Fibroblast of skin of right biceps (primary cell): ENCODE data around the gene AGBL2.
"Not testable (repeated sequence)": the region's sequence is repeated elsewhere in the genome, so short reads cannot be mapped to it uniquely, and the experiment has no call there.

Experiments
- DNase-seq: peaks from one replicate; pipeline ENCODE4 v3.0.0-alpha.2; 2013

The AGBL2 gene, protein sequence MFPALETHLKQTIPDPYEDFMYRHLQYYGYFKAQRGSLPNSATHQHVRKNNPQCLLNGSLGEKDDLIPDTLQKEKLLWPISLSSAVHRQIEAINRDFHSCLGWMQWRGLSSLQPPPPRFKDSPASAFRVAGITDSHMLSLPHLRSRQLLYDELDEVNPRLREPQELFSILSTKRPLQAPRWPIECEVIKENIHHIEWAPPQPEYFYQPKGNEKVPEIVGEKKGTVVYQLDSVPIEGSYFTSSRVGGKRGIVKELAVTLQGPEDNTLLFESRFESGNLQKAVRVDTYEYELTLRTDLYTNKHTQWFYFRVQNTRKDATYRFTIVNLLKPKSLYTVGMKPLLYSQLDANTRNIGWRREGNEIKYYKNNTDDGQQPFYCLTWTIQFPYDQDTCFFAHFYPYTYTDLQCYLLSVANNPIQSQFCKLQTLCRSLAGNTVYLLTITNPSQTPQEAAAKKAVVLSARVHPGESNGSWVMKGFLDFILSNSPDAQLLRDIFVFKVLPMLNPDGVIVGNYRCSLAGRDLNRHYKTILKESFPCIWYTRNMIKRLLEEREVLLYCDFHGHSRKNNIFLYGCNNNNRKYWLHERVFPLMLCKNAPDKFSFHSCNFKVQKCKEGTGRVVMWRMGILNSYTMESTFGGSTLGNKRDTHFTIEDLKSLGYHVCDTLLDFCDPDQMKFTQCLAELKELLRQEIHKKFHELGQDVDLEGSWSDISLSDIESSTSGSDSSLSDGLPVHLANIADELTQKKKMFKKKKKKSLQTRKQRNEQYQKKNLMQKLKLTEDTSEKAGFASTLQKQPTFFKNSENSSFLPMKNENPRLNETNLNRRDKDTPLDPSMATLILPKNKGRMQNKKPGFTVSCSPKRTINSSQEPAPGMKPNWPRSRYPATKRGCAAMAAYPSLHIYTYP

DNA sequence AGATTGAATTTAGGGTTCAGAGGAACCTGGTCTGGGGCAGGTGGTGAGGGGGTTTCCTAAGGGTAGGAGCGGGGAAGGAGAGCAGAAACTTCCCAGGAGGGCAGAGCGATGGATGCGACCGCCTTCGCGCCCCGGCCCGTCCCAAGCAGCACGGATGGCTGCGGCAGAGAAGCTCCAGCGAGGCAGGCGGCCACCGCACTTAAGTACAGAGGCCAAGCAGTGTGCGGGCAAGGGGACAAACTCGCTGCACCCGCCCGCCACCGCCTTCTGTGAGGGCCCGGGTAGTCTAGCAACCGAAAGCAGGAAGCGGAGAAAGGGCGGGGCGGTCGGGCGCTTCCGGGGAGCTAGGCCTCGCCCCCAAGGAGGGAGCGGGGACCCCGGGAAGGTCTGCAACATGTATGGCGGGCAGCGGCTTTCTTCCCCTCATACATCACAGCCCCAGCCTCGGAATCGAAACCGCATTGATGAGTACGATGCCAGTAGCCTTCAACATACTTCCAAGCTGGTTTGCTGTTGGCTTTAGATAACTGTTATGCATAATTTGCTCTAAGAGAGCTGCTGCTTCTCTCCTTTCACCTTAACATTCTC is at the start of gene AGBL2:
Gene AGBL2 (minus strand): TSS at position 288 of the 588 bp plus-strand sequence. CDS start 719 bp downstream, outside the sequence.
- peak; percentile 67 for DNase-seq

DNA sequence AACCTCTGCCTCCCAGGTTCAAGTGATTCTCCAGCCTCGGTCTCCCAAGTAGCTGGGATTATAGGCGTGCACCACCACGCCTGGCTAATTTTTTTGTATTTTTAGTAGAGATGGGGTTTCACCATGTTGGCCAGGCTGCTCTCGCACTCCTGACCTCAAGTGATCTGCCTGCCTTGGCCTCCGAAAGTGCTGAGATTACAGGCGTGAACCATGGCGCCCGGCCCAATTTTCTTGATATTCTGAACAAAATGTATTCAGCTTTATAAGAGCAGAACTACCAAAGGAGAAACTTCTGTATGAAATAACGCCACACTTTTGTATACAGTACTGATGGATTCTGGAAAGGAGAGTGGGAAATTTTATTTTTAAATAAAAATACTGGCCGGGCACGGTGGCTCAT is 44.1 kb upstream of the AGBL2 start:
- DNase-seq, result not testable (repeated sequence)

DNA sequence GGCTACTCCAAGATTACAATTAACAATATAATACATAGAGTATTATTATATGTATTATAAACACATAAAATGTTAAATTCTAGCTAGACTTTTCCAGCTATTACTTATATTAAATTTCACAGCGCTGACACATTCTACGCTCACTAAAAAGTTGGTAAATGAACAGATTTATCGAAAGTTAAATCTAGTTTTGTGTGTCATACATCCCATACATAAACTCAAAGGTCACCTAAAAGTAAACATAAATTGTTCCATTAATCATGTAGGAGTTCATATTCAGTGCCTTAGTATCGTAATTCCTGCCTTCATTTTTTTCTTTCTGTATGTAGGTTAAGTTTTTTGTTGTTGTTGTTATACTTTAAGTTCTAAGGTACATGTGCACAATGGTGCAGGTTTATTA is 41.0 kb upstream of the AGBL2 start:
- no peak for DNase-seq

DNA sequence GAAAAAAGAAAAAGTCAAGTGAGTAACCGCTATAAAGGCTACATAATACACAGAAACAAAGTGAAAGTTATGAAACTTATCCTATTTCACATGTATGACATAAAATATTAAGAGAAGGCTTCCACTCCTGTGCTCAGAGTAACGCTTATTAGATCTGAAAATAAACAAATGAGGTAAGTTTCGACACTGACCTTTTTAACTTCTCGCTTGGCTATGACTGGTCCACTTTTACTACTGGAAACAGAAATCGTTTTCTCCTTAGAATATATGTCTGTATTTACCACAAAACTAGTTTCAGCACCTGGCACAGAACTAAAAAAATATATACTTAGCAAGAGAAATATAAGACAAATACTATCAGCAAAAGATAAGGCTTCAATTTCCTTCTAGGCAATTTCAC is 35.6 kb upstream of the AGBL2 start:
- no peak for DNase-seq

DNA sequence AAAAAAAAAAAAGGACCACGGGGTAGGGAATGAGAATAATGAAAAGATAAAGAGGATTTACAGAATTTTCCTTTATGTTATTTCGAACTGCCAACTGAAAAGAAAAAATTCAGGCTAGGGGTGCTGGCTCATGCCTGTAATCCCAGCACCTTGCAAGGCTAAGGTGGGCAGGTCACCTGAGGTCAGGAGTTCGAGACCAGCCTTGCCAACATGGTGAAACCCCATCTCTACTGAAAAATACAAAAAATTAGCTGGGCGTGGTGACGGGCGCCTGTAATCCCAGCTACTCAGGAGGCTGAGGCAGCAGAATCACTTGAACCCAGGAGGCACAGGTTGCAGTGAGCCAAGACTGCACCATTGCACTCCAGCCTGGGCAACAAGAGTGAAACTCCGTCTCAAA is 27.3 kb upstream of the AGBL2 start:
- not testable (repeated sequence) for DNase-seq

DNA sequence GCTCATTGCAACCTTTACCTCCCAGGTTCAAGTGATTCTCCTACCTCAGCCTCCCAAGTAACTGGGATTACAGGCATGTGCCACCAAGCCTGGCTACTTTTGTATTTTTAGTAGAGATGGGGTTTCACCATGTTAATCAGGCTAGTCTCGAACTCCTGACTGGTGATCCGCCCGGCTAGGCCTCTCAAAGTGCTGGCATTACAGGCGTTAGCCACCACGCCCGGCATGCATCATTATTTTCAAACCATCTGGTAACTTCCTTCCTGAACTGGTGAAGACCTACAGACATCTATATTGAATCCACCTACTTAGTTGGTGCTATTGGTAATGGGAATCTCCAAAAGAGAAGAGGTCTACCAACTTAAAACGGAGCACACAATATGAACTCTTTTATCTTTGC is 22.6 kb upstream of the AGBL2 start:
- not testable (repeated sequence) for DNase-seq

DNA sequence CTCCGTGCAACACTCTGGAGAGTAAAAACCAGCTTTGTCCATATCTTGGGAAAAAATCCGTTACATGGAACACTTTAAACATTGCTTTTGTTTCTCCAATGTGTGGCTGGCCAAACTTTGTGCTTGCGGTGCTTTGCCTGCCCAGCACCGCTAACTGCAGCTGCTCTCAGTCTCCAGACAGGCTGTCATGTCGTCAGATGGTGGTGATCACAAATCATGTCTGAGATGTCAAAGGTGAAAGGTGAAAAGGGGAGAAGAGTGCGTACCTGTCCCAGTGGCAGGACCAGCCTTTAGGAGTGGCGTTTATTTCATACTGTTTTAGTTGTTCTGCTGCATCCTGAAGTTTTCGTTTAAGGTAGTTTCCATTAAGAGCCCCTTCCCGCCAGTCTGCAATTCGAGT is 17.1 kb upstream of the AGBL2 start:
- no peak for DNase-seq

DNA sequence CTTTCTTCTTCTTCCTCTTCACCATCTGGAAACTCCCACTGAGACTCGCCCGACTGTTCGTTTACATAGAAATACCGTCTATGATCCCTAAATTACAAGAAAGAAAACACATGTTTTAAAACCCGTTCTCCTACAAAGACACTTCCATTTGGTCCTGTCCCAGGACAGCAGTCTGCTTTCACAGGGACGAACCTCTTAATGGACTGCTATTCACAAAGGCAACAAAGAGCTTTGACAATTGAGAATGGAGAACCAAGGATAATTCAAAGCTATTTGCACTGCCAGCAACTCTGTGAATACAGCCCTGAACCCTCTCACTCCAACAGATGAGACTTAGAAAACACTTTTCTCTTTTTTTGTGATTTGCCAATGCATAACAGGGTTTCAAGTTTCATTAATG is 16.3 kb upstream of the AGBL2 start:
- DNase-seq, result no peak

DNA sequence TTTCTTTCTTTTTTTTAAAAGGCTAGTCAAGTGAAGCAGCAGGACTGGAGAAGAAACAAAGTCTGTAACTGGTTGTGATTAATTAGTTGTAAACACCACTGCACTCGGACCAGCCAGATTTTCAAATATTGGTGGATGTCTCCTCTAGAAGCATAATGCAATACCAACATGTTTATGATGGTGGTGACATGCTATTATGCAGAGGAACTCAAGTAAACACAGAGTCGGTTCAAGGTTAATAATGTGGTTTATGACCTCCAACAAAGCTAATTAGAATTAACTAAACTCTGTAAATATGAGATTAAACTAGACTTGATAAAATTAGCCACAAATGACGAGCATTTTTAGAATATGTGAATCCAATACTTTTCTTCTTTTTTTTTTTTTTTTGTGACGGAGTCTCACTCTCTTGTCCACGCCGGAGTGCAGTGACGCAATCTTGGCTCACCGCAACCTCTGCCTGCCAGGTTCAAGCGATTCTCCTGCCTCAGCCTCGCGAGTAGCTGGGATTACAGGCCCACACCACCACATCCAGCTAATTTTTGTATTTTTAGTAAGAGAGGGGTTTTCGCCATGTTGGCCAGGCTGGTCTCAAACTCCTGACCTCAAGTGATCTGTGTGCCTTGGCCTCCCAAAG is 11.8 kb upstream of the AGBL2 start:
- no peak for DNase-seq

DNA sequence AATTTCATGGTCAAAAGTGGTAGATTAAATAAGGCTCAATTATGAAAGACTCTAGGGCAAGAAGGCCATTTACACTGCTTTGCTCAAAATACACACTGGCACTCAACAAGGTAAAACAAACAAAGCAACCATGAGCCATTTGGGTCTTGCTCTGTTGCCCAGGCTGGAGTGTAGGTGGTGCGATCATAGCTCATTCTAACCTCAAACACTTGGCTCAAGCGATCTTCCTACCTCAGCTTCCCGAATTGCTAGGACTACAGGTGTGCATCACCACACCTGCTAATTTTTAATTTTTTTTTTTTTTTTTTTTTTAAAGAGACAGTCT is 10.9 kb upstream of the AGBL2 start:
- DNase-seq, result no peak

DNA sequence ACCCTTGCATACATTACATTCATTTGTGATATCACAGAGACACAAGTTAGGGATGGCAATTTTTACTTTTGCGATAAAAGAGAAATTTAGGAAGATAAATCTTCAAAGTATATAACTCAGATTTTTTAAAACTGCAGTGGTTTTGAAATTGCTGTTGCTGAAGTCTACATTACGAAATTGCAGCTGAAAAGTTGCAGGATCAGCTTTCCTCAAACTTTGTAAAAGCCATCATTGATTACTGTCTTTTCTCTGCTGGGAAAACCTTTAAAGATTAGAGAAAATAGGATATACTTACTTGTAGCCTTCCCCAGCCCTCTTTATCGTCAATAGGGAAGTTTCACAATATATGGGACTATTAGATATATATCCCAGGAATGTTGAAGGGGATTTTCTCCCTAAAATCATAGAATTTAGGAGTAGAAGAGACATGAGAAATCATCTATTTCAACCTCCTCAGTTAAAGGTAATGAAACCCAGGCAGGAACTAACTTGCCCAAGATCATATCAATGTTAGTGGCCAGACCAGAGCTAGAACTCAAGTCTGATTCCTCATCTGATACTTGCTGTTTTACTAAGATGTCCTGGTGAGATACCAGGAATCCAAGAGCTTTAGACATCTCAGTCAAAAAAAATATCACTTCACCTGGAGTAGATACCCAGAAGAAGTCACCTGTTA is 10.4 kb upstream of the AGBL2 start:
- no peak for DNase-seq

DNA sequence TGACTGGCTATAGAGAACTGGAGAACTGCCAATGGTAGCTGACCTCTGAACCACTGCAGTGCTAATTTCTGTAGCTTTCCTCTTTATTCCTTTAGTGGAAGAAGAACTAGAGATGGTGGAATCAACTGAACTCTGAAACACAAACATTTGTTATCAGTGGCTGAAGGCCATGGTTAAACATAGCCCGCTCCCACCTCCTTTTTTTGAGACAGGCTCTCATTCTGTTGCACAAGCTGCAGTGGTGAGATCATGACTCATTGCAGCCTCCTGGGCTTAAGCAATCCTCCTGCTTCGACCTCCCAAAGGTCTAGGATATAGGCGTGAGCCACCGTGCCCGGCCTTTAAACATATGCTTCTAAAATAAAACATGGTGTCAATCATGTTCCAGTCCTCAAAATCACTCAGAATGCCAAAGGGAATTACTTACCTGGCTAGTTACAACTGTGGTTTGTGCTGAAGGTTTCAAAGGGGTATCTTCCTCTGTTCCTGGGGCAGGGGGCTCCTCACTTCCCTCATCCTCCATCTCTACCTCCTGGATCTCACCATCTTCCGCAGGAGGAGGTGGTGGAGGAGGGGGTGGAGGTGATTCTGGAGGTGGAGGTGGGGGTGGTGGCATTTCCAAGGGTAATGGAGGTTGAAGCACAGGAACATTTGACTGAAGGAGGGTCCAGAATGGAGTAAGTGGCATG is 9.0 kb upstream of the AGBL2 start:
- peak; percentile 36 for DNase-seq

DNA sequence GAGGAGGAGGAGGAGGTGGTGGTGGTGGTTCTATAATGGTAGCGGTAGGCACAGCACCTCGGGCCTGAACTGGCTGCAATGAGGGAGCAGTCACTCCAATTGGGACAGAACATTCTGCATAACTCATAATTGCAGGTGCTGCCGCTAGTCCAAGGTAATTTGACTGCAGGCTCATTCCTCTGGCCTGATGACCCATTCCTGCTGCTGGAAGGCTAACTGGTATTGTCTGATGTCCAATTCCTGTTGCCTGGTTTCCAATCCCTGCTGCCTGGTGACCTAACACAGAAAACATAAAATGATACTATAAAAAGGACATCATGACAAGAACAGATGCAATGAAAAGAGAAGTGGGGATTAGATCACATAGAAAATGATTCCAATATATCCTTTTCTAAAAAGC is 7.9 kb upstream of the AGBL2 start:
- no peak for DNase-seq

DNA sequence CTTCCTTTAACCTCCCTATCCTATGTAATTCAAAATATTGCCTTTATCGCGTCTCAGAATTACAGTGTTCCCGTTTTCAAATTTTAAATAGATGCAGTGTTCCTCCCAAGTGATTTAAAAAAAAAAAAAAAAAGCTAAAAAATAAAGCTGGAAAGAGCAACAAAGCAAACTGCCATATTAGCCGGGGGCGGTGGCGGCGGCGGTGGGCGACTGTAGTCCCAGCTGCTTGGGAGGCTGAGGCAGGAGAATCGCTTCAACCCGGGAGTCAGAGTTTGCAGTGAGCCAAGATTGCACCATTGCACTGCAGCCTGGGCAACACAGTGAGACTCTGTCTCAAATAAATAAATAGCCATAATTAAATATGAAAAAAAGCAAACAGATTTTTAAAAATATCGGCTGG is 5.5 kb upstream of the AGBL2 start:
- DNase-seq, result no peak

DNA sequence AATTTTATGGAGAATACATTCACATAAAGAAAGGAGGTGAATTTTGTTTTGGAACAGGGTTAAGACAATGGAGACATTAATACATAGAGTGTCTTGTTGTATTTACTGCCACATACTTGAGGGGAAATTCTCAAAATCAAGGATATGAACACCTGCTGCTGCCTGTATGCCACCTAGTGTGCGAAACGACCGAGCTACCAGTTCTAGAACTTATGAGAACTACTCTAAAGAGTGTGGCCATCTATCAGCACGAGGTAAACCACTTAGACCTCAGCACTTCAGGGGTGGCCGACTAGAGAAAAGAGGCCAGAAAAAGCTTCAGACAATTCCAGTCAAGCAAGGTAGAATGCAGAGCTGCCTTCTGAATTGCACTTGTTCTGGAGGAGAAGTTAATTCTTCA is 1.5 kb upstream of the AGBL2 start:
- no peak for DNase-seq

DNA sequence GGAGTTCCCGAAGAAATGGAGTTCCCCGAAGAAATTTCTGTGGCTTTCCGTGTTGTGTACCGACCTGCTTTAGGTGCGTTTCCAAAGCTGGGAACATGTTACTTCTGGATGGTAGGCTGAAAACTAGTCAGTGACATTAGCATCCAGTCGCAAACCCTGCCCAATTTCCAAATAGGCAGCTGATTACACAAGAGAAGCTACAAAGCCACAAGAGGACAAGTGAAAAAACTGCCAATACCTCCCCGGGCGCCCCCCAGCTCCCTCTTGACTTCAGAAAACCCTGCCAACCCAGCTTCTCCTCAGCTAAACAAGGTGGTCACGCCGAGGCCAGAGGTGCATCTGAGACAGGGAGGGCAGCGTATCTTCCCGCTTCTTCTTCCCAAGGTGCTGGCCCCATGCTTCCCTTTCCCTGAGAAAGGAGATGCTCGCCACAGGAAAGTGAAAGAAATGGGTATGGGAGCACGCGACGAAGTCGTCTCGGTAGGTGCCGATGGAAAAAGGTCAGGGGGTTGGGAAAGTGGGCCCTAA is 551 bp downstream of the AGBL2 start:
- DNase-seq, result peak; percentile 6

DNA sequence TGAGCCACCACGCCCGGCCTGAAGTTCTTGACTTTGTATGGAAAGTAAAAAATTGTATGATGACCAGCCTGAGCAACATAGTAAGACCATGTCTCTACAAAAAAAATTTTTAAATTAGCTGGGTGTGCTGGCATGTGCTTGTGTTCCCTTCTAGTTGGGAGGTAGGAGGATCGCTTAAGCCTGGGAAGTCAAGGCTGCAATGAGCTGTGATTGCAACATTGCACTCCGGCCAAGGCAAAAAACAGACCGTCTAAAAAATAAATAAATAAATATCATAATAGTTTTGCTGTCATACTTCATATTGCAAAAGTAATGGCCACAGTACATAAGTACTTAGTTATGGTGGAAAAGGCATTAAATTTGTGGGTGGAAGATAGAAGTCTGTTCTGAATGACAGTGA is 3.4 kb downstream of the AGBL2 start:
- DNase-seq, result no peak

DNA sequence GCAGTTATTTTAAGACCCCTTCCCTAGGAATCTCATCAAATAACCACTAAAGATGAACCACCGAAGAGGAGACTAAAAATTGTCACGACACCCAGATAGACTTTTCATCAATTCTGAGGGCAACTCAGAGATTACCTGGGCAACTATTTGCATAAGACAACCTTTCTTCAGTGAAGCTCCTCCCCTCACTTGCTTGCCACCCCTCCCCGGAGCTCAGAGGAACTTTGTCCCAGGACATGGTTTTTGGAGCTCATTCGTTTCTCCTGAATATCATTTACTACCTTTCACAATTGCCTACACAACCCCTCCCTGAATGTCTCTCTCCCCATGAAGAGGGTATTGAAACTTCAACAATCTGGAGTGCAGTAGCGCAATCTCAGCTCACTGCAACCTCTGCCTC is 3.9 kb downstream of the AGBL2 start:
- DNase-seq, result no peak

DNA sequence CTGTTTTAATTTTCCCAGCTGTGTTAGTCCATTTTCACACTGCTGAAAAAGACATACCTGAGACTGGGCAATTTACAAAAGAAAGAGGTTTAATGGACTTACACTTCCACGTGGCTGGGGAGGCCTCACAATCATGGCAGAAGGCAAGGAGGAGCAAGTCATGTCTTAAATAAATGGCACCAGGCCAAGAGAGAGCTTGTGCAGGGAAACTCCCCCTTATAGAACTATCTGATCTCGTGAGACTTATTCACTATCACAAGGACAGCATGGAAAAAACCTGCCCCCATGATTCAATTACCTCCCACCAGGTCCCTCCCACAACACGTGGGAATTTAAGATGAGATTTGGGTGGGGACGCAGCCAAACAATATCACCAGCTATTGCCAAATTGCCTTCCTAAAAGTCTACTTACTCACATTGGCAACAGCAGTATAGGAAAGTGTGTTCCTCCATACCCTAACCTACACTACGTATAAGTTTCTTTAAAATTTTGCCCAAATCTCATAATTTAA is 7.8 kb downstream of the AGBL2 start:
- DNase-seq, result not testable (repeated sequence)

DNA sequence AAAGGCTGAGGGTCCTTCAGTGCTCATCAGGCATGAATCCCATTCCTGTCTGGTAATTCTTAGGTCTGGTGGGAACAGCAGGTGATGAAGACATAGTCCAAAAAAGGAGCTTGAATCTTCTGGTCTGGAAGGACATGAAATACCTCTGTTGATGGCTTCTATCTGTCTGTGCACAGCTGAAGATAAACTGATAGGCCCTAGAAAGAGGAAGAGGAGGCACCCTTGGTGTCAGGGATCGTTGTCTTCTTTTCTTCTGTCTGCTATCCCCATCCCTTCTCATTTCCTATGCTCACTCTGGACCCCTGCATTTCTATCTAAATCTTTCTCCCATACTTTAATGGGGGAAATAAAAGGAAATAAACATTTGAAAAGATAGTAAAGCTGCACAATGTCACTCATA is 9.4 kb downstream of the AGBL2 start:
- no peak for DNase-seq

DNA sequence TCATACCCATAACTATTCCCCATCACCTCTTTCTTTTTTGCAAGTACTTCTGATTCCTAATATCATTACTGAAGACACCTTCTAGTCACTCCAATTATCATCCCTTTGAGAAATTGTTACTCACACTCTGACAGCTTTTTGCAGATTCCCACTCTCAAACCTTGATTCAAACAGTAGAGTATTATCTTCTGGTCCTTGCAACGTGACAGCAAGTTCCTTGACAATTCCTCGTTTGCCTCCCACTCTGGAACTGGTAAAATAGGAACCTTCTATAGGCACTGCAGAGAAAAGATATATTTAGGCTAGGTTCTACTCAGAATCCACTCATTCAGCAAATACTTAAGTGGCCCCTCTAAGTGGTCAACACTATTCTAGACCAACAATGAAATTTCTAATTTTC is 23.2 kb downstream of the AGBL2 start:
- no peak for DNase-seq

DNA sequence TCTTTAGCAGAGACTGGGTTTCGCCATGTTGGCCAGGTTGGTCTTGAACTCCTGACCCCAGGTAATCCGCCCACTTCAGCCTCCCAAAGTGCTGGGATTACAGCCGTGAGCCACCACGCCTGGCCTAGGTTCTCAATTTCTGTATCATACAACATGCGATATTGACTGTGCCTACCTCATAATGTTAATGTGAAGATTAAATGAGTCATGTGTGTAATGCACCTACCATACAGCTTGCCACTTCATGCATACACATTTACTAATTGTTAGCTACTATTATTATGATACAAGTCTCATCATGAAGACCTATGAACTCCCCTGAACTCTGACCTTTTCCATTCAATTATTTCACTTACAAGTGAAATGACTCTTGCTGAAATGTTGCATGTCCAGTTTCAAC is 25.7 kb downstream of the AGBL2 start:
- no peak for DNase-seq
